SK-N-SH (cell line): ENCODE data around the gene PDK1.
A peak's percentile ranks its signal among the peaks of the same experiment; 100 is the strongest.

Experiments used
- CTCF ChIP-seq: fragments of 200-600 bp; sonication (generic); IDR thresholded peaks from 2 replicates; pipeline ENCODE4 v1.6.1; 2017; ENCODE audit warnings: antibody characterized with exemption, mild to moderate bottlenecking, moderate library complexity
- EP300 ChIP-seq, 2 experiments: IDR thresholded peaks; 2 replicates each; pipeline versions ENCODE4 v1.4.0 to v1.6.1; 2012; ENCODE audit warnings: borderline replicate concordance in 1 of 2, low read depth in 1 of 2, low read length in 1 of 2
- EZH2phosphoT487 ChIP-seq: fragments of 200-600 bp; sonication (generic); IDR thresholded peaks from 2 replicates; pipeline ENCODE4 v1.6.1; 2017; ENCODE audit warnings: low read depth, mixed run types, mild to moderate bottlenecking, antibody characterized with exemption, moderate library complexity, borderline replicate concordance
- JUND ChIP-seq: IDR thresholded peaks from 2 replicates; pipeline ENCODE4 v1.4.0; 2012
- NRF1 ChIP-seq: IDR thresholded peaks from 2 replicates; pipeline ENCODE4 v1.6.1; 2012; ENCODE audit warnings: low read depth, mild to moderate bottlenecking, low read length
- POLR2AphosphoS5 ChIP-seq: IDR thresholded peaks from 2 replicates; pipeline ENCODE4 v1.6.1; 2012; ENCODE audit warnings: low read depth, low read length
- RAD21 ChIP-seq: IDR thresholded peaks from 2 replicates; pipeline ENCODE4 v1.6.1; 2012; ENCODE audit warnings: mild to moderate bottlenecking, low read length
- RCOR1 ChIP-seq: fragments of 150-350 bp; IDR thresholded peaks from 2 replicates; pipeline ENCODE4 v1.6.1; 2017; ENCODE audit warnings: antibody characterized with exemption, low read length
- REST ChIP-seq: IDR thresholded peaks from 2 replicates; pipeline ENCODE4 v1.6.1; 2012; ENCODE audit warnings: mild to moderate bottlenecking, low read depth, low read length, moderate library complexity
- RFX5 ChIP-seq: IDR thresholded peaks from 2 replicates; pipeline ENCODE4 v1.6.1; 2012; ENCODE audit warnings: mild to moderate bottlenecking, improper control_type of control experiment, low read length
- RXRA ChIP-seq: IDR thresholded peaks from 2 replicates; pipeline ENCODE4 v1.4.0; 2012; ENCODE audit warnings: low read depth, mild to moderate bottlenecking, borderline replicate concordance
- SIN3A ChIP-seq: IDR thresholded peaks from 2 replicates; pipeline ENCODE4 v1.6.1; 2012; ENCODE audit warnings: low read depth, mild to moderate bottlenecking, low read length, moderate library complexity, borderline replicate concordance
- ZBTB33 ChIP-seq: IDR thresholded peaks from 2 replicates; pipeline ENCODE4 v1.4.0; 2012; ENCODE audit warnings: low read depth, borderline replicate concordance

- TF ChIP-seq RFX5 (no peak), CTCF (no peak), POLR2AphosphoS5 (no peak), RAD21 (no peak), JUND (no peak), EP300 (IDR thresholded peaks at IDR 0.05; ENCODE audit: borderline replicate concordance in 1 of 2, low read depth in 1 of 2, low read length in 1 of 2) (0 out of 4 replicates have a peak, but pooled peaks of 1 of the 2 experiments have one; percentile 13), NRF1 (no peak), RCOR1 (no peak), EZH2phosphoT487 (no peak), REST (no peak), ZBTB33 (no peak), RXRA (no peak), SIN3A (no peak)
These were observed 91.5 kb downstream of the PDK1 start for GRCh38 chr2:172647439-172647838.
